ENCODE measurements around the gene TUT1.
A peak's percentile ranks its signal among the peaks of the same experiment; 100 is the strongest.
"Not testable (repeated sequence)": the region's sequence is repeated elsewhere in the genome, so short reads cannot be mapped to it uniquely, and the experiment has no call there.

TUT1 gene

DNA sequence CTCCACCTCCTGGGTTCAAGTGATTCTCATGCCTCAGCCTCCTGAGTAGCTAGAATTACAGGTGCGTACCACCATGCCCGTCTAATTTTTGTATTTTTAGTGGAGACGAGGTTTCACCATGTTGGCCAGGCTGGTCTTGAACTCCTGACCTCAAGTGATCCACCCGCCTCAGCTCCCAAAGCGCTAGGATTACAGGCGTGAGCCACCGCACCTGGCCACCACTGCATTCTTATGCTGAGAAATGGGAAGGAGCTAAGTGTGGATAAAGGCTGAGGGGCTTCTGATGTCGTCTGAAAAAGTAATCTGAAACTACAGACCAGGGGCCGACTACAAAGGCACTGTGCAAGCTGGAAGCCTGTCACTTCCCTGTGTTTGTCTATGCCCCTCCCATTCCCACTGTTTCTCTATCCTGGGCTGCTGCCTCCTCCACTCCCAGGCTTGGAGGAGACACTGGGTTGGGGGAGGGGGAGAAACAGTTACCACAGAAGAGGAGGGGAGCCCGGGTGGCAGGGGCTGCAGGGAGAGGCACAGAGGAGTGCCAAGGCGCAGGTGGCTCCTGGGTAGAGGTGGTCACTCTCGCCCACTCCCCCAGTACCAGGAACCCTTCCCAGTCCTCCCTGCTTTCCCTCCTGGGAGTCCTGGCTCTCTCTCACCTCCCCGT is 13.3 kb upstream of the TUT1 start:
- no peak for DNase-seq

DNA sequence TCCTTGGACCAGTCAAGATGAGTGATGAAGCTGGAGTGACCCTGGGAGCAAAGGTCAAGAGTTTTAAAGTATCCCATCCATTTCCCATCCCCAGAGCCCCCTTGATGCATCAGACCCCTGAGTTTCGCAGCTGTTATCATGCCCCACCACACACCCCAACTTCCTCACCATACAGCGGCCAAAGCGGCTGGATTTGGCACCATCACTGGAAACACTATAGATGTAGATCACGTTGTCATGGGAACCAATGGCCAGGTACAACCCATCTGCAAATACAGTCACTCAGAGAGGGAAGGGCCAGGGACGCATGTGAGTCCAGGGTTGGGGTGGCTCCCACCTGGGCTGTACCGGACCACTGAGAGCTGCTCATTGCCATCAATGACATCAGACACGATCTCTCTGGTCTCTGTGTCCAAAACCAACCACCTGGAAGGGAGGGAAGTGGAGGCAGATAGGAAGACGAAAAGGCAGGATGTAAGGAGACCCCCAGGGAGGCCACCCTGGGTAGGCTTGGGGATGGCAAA is 12.5 kb upstream of the TUT1 start:
- DNase-seq, result no peak

DNA sequence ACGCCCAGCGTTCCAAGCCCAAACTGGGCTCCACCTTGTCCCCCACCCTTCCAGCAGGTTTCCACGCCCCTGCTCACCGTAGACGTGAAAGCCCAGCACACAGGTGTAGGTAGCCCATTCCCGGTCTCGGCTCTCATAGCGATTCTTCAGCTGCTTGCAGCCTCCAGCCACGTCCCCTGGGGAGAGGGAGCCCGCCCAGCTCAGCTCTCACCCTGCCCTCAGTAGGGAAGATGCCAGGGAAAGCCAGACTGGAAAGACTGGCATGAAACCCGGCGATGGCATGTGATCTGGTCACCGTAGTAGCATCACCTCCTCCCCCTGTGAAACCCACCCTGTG is 11.7 kb upstream of the TUT1 start:
- DNase-seq, result no peak

DNA sequence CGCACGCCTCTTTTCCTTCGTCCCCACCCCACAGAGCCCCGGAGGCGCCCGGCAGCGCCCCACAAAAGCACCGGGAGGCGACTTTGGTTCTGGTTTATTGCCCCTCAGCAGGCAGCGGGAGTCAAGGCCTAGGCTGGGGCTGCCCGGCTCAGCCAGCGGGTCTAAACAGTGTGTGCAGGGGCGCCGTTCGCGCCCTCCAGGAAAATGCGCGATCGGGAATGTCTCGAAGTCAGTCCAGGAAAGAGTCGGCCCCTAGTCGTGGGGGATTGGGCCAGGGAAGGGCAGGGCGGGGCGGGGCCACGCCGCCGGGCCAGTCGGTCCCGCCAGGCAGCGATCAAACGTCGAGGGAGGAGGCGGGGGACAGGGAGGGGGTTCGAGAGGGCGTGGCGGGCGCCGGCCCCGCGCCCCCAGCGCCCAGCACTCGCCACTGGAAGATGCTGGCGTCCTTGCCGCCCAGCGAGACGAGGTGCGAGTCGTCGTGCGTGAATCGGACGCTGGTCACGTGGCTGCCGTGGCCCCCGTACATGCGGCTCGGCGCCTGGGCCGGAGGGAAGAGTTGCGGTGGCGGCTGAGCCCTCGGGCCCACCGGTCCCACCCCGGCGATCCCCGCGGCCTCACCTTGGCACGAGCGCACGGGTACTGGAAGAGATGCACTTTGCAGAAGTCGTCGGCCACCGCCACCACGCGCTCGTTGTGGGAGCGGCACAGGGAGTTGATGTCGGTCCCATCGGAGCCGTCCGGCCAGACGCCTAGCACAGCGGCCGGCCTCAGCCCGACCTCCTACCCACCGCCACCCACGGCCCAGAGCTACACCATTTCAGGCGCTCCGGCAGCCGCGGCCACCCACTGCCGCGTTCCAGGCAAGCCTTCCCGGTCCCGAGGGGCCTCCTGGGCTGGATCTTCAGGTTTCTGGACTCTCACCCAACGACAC is 11.1 kb upstream of the TUT1 start:
- peak; percentile 51 for DNase-seq

DNA sequence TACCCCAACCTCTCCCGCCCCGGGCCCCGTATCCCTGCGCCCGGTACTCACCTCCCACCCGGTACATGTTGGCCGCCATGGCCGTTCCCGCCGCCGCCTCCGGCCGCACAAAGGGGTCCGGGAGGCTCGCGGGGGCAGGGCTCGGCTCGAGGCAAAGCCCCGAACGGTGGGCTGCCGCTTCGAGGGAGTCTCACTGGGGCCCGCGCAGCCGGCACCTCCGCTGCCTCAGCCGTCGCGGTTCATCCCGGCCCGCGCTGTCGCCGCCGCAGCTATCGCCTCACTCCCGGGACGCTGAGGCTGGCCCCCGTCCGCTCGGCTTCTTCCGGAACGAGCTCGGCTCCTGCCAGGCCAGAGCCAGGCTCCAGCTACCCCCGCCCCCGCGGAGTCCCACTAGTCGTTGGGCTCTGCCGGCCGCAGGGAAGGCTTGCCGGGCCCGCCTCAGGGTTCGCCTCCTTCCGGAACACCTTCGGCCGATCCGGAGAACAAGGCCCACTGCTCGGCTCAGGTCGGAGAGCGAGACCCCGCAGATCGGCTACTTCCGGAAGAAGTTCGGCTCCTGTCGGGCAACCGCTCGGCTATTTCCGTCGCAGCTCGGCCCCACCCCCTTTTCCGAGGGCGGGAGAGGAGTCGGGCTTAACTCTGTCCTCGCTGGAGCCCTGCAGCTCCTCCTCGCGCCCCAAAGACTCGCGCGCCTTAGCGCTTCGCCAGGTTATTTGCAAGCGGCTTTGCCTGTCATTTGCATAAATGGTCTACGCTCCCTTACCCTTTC is 10.2 kb upstream of the TUT1 start, which contains the start of gene MTA2:
TSS of gene MTA2 (minus strand) at position 494 of the 769 bp plus-strand sequence. CDS start at position 79, 415 bp downstream.
- peak; percentile 98 for DNase-seq

DNA sequence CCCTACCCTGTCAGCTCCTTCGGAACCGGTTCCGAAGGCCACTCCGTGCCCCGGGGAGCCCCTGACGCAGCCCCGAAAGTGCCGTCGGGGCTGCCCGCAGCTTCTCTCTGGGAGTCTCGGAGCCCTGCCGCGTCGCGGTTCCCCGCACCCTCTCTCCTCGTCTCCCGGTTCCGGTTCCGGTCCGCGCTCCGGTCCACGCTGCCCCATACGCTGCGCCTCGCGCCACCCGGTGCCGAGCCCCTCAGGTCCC is 9.7 kb upstream of the TUT1 start:
- peak; percentile 38 for DNase-seq

DNA sequence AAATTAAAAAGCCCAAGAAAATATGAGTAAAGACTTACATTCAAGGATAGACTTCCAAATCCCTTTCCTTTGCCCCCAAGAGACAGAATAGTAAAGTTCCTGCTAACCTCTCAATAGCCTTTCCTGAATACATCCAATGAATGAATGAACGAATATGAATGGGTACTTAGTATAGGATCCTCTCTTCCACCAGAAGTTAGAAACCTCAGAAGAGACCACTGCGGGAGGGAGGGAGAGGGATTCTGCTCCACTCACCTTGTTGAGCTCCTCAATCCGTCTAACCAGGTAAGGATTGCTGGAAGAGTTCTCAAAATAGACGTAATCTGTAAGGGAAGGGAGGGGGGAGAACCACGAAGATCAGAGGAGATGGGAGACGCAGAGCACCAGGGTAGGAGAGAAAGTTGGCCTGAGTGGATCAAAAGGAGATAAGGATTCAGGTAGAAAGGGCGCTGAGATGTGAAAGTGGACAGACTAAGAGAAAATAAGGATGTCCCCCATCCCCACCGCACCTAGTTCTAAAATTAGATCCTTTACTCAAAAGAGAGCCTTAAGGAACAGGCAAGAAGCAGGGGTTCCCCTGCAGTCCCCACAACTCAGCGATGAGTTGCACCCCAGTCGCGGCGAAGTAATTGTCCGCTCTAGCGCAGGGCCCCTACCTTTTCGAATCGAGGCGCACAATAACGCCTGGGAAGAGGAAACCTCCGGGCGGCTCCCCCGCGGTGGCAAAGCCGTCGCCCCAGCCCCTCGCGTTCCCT is 9.2 kb upstream of the TUT1 start:
- no peak for DNase-seq

DNA sequence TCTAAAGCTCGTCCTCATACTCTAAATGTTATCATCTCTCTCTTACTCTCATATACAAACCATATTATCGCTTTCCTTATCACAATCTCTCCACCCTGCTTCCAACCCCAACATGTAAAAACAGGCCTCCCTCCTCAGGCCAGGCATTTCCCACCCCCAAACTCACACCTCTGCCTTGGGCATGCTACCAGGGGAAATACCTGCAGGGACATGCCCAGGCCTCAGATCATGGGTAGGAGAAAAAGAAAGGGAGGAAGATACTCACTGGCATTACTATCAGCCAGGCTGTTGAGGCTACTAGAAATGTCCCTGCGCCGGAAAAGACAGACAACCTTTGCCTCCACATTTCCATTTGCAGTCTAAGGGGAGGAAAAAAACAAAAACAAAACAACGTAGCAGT is 8.6 kb upstream of the TUT1 start:
- no peak for DNase-seq

DNA sequence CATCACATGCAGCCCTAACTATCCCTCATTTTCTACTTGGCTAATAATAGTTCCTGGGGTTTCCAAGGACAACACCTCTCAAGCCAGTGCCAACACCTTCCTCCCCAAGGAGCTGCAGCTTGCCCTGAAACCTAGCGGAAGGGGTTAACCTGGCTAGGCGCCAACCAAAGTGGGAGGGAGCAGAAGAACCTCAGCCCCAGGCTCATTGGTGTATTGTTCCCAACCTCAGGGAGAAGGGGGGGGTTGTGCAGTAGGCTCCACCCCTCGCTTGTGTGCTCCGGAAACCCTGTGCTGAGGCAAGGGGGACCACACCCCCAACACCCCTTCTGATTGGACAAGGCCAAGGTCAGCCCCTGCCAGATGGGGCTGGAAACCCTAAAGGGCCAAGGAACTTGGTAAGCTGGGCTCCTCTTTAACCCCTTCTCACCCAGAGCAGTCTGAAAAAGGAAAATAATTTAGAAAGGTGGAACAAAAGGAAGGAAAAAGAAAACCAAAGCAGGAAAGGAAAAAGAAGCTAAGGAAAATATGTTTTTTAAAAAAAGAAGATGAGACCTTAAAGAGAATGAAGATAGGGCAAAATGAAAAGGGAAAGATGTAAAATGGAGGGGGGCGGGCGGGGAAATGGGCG is 7.9 kb upstream of the TUT1 start:
- DNase-seq, result peak; percentile 90

DNA sequence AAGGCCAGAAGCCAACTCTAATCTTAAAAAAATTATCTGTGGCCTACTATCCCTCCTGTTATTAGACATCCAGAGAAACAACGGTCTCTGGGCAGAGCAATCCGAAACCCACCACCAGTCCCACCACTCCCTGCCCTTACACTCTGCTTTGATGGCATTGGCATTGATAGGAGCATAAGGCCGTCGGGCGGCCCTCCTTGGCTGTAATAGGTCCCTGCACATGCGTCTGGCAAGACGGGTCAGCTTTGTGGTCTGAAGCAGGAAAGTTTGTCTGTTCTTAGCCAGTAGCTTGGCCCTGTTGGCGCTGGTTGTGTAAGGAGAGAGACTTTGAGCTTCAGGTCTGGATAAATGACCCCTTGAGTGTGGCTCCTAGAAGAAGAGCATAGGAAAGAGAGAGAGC is 3.8 kb upstream of the TUT1 start:
- DNase-seq, result no peak

DNA sequence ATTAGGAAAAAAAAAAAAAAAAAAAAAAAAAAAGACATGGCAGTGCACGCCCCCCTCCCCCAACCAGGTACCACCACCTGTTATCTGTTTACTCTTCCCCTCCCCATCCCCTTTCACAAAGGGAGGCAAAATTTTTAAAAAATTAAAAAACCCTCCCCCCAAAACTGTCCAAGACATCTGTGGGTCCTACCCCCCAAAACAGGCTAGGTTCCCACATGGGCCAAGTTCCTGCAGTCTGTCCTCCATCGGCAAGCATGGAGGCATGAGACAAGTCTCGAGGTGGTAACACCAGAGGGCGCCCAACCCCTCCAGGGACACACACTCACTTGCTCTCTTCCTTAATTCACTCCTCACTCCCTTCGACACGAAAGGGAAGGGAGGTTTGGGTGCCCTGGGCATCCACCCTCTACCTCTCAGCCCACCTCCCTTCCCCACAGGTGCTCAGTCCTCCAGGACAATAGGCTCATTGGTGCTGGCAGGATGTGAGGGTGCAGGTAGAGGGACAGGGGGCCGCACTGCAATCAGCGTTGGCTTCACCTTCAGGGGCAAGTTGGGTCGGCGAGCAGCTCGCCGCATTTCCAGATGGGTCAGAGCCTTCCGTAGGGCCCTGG is 2.2 kb upstream of the TUT1 start:
- peak; percentile 57 for DNase-seq

DNA sequence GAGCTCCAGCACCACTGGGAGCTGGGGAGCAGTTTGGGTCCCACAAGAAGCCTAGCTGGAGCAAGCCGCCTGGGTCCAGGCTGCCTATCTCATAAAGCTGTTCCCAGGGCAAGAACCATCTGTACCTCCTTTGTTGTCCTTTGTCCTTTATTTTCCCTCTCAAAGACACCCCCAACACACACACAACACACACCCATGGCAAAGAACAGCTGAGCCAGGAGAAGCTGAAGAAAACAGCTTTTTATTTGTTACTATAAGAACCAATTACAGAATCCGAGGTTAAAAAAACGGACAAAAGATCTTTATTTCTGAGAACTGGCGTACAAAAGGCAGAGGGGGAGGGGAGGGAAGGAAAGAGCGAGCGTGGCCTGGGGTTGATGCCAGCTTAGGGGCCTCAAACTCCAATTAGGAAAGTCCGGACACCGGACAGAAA is 1.7 kb upstream of the TUT1 start:
- DNase-seq, result no peak

DNA sequence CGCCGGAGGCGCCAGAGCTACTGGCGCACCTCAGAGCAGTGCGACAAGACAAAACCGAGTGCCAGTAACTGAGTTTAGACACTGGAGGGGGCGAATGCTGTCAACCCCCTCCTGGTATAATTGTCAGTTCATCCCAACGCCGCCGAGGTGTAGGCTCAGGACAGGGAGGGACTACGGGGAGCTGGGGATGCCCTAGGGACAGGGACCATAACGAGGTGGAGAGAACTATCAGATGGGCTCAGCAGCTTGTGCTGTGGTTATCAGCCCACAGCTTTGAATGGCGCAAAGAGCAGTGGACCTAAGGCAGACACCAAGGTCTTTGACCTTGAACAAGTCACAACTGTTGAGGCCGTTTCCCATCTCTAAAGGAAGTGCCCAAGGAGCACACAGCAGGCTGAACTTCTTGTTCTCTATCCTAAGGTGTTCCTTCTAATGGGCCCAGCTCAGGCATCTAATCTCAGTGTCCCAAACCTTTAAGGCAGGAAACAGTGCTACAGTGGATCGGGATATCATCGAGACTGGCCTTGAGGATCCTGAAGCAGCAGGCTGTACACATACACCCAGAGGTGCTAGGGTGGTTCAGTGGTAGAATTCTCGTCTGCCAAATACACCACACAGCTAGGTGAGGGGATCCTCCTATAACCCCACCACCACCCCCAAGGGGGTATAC is 958 bp upstream of the TUT1 start:
- no peak for DNase-seq

DNA sequence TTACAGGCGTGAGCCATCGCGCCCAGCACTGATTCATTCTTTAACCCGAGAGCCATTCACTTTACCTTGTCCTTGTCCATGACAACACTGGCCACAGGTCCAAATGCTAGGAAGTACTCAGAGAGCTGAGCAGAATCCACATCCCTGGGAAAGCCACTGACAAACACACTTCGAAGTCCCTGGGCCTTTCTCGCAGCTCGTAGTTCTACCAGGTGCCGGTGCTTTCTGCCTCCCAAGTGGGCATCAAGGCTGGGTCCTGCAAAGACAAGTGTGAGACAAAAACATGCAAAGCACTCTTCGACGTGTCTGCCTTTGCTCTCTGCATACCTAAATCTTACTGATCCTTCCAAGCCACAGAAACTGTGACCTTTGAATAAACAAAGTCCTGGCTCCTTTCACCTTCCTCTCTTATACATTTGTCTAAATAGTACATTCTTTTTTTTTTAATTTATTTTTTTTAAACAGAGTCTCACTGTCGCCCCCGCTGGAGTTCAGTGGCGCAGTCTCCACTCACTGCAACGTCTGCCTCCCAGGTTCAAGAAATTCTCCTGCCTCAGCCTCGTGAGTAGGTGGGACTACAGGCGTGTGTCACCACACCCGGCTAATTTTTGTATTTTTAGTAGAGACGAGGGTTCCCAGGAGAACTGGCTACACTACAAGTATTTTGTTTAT is 2.2 kb downstream of the TUT1 start:
- no peak for DNase-seq

DNA sequence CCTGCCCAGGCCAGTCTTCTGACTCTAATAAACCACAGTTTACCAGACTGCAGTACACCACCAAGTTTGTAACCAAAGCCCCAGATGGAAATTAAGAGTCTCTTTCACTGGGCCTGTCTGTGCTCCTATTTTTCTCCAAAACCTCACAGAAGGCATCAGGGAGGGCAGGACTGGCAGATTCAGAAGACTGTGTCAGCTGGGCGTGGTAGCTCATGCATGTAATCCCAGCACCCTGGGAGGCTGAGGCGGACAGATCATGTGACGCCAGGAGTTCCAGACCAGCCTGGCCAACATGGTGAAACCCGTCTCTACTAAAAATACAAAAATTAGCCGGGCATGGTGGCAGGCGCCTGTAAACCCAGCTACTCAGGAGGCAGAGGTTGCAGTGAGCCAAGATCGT is 6.0 kb downstream of the TUT1 start:
- not testable (repeated sequence) for DNase-seq

DNA sequence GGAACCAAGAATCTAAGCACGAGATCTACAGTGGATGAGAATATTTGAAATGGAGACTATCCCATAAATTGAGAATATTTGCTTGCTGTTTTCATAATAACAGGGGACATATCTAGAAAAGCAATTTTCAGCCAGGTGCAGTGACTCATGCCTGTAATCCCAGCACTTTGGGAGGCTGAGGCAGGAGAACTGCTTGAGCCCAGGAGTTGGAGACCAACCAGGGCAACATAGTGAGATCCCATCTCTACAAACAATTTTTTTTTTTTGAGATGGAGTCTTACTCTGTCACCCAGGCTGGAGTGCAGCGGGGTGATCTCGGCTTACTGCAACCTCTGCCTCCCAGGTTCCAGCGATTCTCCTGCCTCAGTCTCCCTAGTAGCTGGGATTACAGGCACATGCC is 9.6 kb downstream of the TUT1 start:
- not testable (repeated sequence) for DNase-seq

DNA sequence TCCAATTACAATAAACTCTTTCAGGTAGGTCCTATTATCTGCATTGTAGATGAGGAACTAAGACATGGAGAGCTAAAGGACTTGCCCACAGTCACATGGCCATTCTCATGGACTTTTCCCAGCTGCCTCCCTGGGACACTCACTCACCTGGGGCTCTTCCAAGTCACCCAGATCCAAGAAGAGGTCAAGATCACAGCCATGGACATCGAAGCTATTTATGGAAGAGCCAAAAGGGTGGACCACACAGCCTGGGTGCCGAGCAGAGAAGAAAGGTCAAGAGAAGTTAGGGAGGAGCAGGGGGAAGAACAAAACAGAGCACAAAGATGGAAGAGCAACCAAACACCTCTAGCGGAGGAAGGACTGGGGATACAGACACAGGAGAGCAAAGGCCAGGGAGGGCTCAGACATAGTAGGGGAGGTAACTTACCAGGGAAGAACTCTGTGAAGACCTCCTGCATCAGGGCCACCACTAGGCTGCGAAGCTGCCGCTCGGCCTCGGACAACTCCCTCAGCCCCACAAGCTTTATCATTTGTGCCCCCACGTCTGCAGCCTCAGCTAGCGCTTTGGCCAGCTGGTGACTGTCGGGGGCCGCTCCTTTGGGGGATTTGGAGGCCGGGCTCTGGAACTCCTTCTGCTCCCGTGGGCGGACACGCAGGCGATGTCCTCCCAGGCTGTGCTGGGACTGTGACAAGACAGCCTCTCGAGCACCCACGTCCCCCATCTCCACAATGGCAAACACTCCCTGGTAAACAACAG is 10.2 kb downstream of the TUT1 start:
- DNase-seq, result no peak

DNA sequence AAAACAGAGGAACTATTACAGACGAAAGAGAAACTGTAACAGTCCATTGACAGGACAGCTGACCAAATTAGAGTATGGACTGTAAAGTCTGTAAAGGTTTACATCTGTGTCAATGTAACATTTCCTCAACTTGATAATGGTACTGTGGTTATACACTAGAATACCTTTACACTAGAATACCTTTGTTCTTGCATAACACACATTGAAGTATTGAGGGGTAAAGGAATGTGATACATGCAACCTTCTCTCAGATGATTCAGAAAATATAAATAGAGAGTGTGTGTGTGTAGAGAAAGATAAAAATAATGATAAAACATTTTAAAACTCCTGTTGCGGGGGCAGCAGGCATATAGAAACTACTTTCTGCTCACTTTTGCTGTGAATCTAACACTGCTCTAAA is 12.1 kb downstream of the TUT1 start:
- DNase-seq, result no peak

DNA sequence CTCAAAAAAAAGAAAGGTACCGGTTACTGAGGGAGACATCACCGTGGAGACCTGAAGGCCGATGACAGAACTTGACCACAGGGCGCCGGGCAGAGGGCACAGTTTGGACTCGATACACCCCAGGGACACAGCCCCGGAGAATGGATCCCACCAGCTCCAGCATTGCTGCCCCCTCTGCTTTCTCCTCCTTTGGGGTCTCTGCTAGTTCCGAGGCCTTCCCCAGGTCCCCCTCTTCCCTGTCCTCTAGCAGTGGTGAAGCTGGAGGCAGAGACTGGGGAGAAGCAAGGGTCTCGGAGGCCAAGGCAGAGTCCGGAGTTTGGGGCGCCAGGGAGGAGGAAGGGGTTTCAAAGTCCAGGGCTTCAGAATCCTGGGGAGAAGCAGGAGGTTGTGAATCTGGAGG is 12.8 kb downstream of the TUT1 start:
- DNase-seq, result no peak
